SK-N-SH treated with all-trans-retinoic acid at 6 μM for 48 hours (cell line): Measurements from ENCODE around the gene ASAP2.

Experiments
- BACH2 ChIP-seq: fragments of 250-450 bp; sonication (Bioruptor Pico); IDR thresholded peaks from 2 replicates; pipeline ENCODE4 v1.9.0; 2021; ENCODE audit warnings: mild to moderate bottlenecking, borderline replicate concordance
- GLIS3 ChIP-seq: fragments of 250-450 bp; sonication (Bioruptor Pico); IDR thresholded peaks from 2 replicates; pipeline ENCODE4 v1.5.0; 2020; ENCODE audit warnings: mild to moderate bottlenecking, moderate library complexity
- OSR1 ChIP-seq: fragments of 250-450 bp; sonication (Bioruptor Pico); IDR thresholded peaks from 2 replicates; pipeline ENCODE4 v1.8.0; 2022; ENCODE audit warnings: moderate library complexity, mild to moderate bottlenecking, inconsistent platforms
- PPARA ChIP-seq: fragments of 250-450 bp; sonication (Bioruptor Pico); IDR thresholded peaks from 2 replicates; pipeline ENCODE4 v1.5.0; 2020; ENCODE audit warnings: mild to moderate bottlenecking, borderline replicate concordance
- RARB ChIP-seq: fragments of 250-450 bp; sonication (Bioruptor Pico); IDR thresholded peaks from 2 replicates; pipeline ENCODE4 v1.8.0; 2021; ENCODE audit warnings: mild to moderate bottlenecking, moderate library complexity
- SNAI2 ChIP-seq: fragments of 250-450 bp; sonication (Bioruptor Pico); IDR thresholded peaks from 2 replicates; pipeline ENCODE4 v1.5.0; 2020; ENCODE audit warnings: mild to moderate bottlenecking, moderate library complexity
- TCF4 ChIP-seq: fragments of 250-450 bp; sonication (Bioruptor Pico); IDR thresholded peaks from 2 replicates; pipeline ENCODE4 v1.8.0; 2021; ENCODE audit warnings: mild to moderate bottlenecking, moderate library complexity, borderline replicate concordance
- TOX ChIP-seq: fragments of 250-450 bp; sonication (Bioruptor Pico); IDR thresholded peaks from 2 replicates; pipeline ENCODE4 v1.8.0; 2021; ENCODE audit warnings: mild to moderate bottlenecking, moderate library complexity, borderline replicate concordance
- ZFP3 ChIP-seq: fragments of 250-450 bp; sonication (Bioruptor Pico); IDR thresholded peaks from 2 replicates; pipeline ENCODE4 v1.5.0; 2020; ENCODE audit warnings: mild to moderate bottlenecking, moderate library complexity
- ZNF70 ChIP-seq: fragments of 450-650 bp; formaldehyde crosslinking; IDR thresholded peaks from 2 replicates; pipeline ENCODE4 v1.5.0; 2020; ENCODE audit warnings: mild to moderate bottlenecking, moderate library complexity
- TF ChIP-seq, protein P1 (sequence below): fragments of 250-450 bp; sonication (Bioruptor Pico); IDR thresholded peaks from 2 replicates; pipeline ENCODE4 v1.8.0; 2020; ENCODE audit warnings: mild to moderate bottlenecking, moderate library complexity, borderline replicate concordance
- TF ChIP-seq, protein P2 (sequence below): fragments of 250-450 bp; sonication (Bioruptor Pico); IDR thresholded peaks from 2 replicates; pipeline ENCODE4 v1.5.1; 2020; ENCODE audit warnings: low read depth, mild to moderate bottlenecking, moderate library complexity
- TF ChIP-seq, protein P3 (sequence below): fragments of 250-450 bp; sonication (Bioruptor Pico); IDR thresholded peaks from 2 replicates; pipeline ENCODE4 v1.5.0; 2020; ENCODE audit warnings: mild to moderate bottlenecking, moderate library complexity

DNA sequence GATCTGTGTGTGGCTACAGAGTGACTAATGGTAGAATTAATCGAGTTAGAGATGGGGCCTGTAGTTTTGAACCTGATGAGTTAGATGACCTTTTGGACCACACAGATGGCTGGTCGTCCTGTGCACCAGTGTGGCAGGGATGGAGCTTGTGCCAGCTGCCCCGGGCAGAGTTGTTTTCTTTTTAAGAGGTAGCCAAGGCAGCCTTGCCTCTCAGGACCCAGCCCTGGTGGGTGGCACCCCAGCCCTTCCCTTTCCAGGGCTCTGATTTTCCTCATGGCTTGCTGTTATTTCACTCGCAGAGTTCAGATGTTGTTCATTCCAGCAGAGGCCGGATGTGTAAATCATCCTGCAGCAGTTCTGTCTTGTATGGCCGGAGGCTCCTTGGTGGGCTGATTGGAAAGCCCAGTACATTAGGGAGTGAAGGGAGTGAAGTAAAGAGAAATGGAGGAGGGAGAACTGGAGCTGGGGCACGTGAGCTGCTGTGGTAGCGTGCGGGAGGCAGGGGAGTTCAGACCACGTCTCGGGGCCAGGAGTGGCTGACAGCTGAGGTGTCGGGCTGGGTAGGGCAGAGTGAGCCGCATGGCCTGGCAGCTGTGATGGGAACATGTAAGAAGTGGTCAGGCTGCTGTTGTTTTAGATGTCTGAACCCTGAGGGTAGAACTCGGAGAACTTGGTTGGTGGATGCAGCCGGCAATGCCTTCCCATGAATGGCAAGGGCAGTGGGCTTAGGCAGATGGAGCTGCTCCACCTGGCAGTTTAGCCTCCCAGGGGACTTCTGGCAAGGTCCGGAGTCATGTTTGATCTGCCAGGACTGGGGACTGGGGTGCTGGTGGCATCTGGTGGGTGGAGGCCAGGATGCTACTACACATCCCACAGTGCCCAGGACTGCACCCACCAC lies 28.8 kb downstream of the ASAP2 start:
- TF ChIP-seq ZFP3 (CRISPR knock-in tag) (no peak), SNAI2 (CRISPR knock-in tag) (peak; percentile 90), RARB (CRISPR knock-in tag) (0 out of 2 replicates have a peak, but pooled peaks have one; percentile 9), BACH2 (CRISPR knock-in tag) (no peak), PPARA (CRISPR knock-in tag) (peak; percentile 65; the same call in 1 of the 2 replicates), GLIS3 (CRISPR knock-in tag) (0 out of 2 replicates have a peak, but pooled peaks have one; percentile 3), OSR1 (CRISPR knock-in tag) (no peak), ZNF70 (0 out of 2 replicates have a peak, but pooled peaks have one; percentile 15), TCF4 (peak; percentile 95), TOX (CRISPR knock-in tag) (no peak)
- TF ChIP-seq, protein P1, sequence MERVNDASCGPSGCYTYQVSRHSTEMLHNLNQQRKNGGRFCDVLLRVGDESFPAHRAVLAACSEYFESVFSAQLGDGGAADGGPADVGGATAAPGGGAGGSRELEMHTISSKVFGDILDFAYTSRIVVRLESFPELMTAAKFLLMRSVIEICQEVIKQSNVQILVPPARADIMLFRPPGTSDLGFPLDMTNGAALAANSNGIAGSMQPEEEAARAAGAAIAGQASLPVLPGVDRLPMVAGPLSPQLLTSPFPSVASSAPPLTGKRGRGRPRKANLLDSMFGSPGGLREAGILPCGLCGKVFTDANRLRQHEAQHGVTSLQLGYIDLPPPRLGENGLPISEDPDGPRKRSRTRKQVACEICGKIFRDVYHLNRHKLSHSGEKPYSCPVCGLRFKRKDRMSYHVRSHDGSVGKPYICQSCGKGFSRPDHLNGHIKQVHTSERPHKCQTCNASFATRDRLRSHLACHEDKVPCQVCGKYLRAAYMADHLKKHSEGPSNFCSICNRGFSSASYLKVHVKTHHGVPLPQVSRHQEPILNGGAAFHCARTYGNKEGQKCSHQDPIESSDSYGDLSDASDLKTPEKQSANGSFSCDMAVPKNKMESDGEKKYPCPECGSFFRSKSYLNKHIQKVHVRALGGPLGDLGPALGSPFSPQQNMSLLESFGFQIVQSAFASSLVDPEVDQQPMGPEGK (CRISPR knock-in tag) = no peak; the same call in 1 of the 2 replicates
- TF ChIP-seq, protein P2, sequence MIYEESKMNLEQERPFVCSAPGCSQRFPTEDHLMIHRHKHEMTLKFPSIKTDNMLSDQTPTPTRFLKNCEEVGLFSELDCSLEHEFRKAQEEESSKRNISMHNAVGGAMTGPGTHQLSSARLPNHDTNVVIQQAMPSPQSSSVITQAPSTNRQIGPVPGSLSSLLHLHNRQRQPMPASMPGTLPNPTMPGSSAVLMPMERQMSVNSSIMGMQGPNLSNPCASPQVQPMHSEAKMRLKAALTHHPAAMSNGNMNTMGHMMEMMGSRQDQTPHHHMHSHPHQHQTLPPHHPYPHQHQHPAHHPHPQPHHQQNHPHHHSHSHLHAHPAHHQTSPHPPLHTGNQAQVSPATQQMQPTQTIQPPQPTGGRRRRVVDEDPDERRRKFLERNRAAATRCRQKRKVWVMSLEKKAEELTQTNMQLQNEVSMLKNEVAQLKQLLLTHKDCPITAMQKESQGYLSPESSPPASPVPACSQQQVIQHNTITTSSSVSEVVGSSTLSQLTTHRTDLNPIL (CRISPR knock-in tag) = 0 out of 2 replicates have a peak, but pooled peaks have one; percentile 3
- TF ChIP-seq, protein P3, sequence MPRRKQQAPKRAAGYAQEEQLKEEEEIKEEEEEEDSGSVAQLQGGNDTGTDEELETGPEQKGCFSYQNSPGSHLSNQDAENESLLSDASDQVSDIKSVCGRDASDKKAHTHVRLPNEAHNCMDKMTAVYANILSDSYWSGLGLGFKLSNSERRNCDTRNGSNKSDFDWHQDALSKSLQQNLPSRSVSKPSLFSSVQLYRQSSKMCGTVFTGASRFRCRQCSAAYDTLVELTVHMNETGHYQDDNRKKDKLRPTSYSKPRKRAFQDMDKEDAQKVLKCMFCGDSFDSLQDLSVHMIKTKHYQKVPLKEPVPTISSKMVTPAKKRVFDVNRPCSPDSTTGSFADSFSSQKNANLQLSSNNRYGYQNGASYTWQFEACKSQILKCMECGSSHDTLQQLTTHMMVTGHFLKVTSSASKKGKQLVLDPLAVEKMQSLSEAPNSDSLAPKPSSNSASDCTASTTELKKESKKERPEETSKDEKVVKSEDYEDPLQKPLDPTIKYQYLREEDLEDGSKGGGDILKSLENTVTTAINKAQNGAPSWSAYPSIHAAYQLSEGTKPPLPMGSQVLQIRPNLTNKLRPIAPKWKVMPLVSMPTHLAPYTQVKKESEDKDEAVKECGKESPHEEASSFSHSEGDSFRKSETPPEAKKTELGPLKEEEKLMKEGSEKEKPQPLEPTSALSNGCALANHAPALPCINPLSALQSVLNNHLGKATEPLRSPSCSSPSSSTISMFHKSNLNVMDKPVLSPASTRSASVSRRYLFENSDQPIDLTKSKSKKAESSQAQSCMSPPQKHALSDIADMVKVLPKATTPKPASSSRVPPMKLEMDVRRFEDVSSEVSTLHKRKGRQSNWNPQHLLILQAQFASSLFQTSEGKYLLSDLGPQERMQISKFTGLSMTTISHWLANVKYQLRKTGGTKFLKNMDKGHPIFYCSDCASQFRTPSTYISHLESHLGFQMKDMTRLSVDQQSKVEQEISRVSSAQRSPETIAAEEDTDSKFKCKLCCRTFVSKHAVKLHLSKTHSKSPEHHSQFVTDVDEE (CRISPR knock-in tag) = peak; percentile 88
